WTC11 (cell line): ENCODE results near the gene CHIT1. TPM values are rescaled to one million over a fixed set of nuclear protein-coding genes. Genes with fewer than 3 reads are reported as not detected.
A peak's percentile ranks its signal among the peaks of the same experiment; 100 is the strongest.

Source experiments
- ATAC-seq: fragments of 200-7000 bp; cut with Tn5 transposase; 2 replicates; pipeline ENCODE4 v1.10.0; 2021; ENCODE audit warnings: mild to moderate bottlenecking, moderate library complexity
- CTCF ChIA-PET: fragments of 300-600 bp; sonication (Branson Sonifier 250); formaldehyde crosslinking; loops from one replicate; lab custom pipeline; 2021; ENCODE audit warnings: antibody characterized with exemption; lab: Charles Lee
- POLR2A ChIA-PET: fragments of 350-600 bp; sonication (Branson Sonifier 250); formaldehyde crosslinking; loops from one replicate; lab custom pipeline; 2021; ENCODE audit warnings: antibody characterized with exemption; lab: Charles Lee
- DNase-seq: peaks from one replicate; pipeline ENCODE4 v3.0.0; 2021; ENCODE audit warnings: low spot score
- H3K27ac Mint-ChIP-seq: 2 replicates; pipeline ENCODE4 v1.8.0; 2021; ENCODE audit warnings: mixed read lengths
- H3K27me3 Mint-ChIP-seq: 2 replicates; pipeline ENCODE4 v1.8.0; 2021; ENCODE audit warnings: low read depth, mild to moderate bottlenecking, moderate library complexity, mixed read lengths
- H3K36me3 Mint-ChIP-seq: 2 replicates; pipeline ENCODE4 v1.8.0; 2021; ENCODE audit warnings: mixed read lengths
- H3K4me1 Mint-ChIP-seq: 2 replicates; pipeline ENCODE4 v1.8.0; 2022; ENCODE audit warnings: mixed read lengths
- H3K4me3 Mint-ChIP-seq: 2 replicates; pipeline ENCODE4 v1.8.0; 2021; ENCODE audit warnings: mild to moderate bottlenecking, moderate library complexity, mixed read lengths
- H3K9me3 Mint-ChIP-seq: 2 replicates; pipeline ENCODE4 v1.8.0; 2021; ENCODE audit warnings: mixed read lengths
- CBFB ChIP-seq: sonication (generic); formaldehyde crosslinking; IDR thresholded peaks from 2 replicates; pipeline ENCODE4 v1.8.1; 2022; ENCODE audit warnings: mild to moderate bottlenecking, low read depth, missing genetic modification reagents
- ERG ChIP-seq: fragments of 250-450 bp; sonication (Bioruptor Pico); IDR thresholded peaks from 2 replicates; pipeline ENCODE4 v1.8.0; 2021; ENCODE audit warnings: mild to moderate bottlenecking
- FOXP1 ChIP-seq: sonication (generic); formaldehyde crosslinking; IDR thresholded peaks from 2 replicates; pipeline ENCODE4 v1.8.0; 2022; ENCODE audit warnings: missing genetic modification reagents, mild to moderate bottlenecking, moderate library complexity, borderline replicate concordance
- GABPB1 ChIP-seq: sonication (generic); formaldehyde crosslinking; IDR thresholded peaks from 2 replicates; pipeline ENCODE4 v1.8.1; 2023; ENCODE audit warnings: mild to moderate bottlenecking, missing genetic modification reagents
- GTF2I ChIP-seq: fragments of 250-450 bp; sonication (Bioruptor Pico); conservative IDR thresholded peaks from 2 replicates; pipeline ENCODE4 v1.4.0; 2021; ENCODE audit warnings: mild to moderate bottlenecking
- JAZF1 ChIP-seq: fragments of 250-450 bp; sonication (Bioruptor Pico); IDR thresholded peaks from 2 replicates; pipeline ENCODE4 v1.9.0; 2021; ENCODE audit warnings: moderate library complexity, mild to moderate bottlenecking, inconsistent platforms
- KAT7 ChIP-seq: sonication (generic); formaldehyde crosslinking; IDR thresholded peaks from 2 replicates; pipeline ENCODE4 v1.8.1; 2023; ENCODE audit warnings: missing genetic modification reagents, mild to moderate bottlenecking, borderline replicate concordance
- MYBL2 ChIP-seq: sonication (generic); formaldehyde crosslinking; IDR thresholded peaks from 2 replicates; pipeline ENCODE4 v1.8.1; 2023; ENCODE audit warnings: mild to moderate bottlenecking, moderate library complexity, missing genetic modification reagents
- NFE2L1 ChIP-seq: sonication (generic); formaldehyde crosslinking; IDR thresholded peaks from 2 replicates; pipeline ENCODE4 v1.8.1; 2023; ENCODE audit warnings: missing genetic modification reagents
- TEAD4 ChIP-seq: sonication (generic); formaldehyde crosslinking; IDR thresholded peaks from 2 replicates; pipeline ENCODE4 v1.8.0; 2022; ENCODE audit warnings: mild to moderate bottlenecking, missing genetic modification reagents
- ZNF121 ChIP-seq: sonication (generic); formaldehyde crosslinking; IDR thresholded peaks from 2 replicates; pipeline ENCODE4 v1.8.0; 2023; ENCODE audit warnings: missing genetic modification reagents
- ZNF396 ChIP-seq: fragments of 250-450 bp; sonication (Bioruptor Pico); IDR thresholded peaks from 2 replicates; pipeline ENCODE4 v1.8.0; 2021; ENCODE audit warnings: mild to moderate bottlenecking, moderate library complexity, borderline replicate concordance
- ZNF416 ChIP-seq: fragments of 250-450 bp; sonication (Bioruptor Pico); IDR thresholded peaks from 2 replicates; pipeline ENCODE4 v1.9.0; 2021; ENCODE audit warnings: mild to moderate bottlenecking, inconsistent platforms
- ZNF512 ChIP-seq: sonication (generic); formaldehyde crosslinking; IDR thresholded peaks from 2 replicates; pipeline ENCODE4 v1.8.1; 2022; ENCODE audit warnings: missing genetic modification reagents, borderline replicate concordance
- total RNA-seq: library from RNA; stranded (reverse); gene quantifications from 3 replicates; pipeline ENCODE4 v1.2.3, GENCODE V29; 2021
- TF ChIP-seq, protein P1 (sequence below): sonication (generic); formaldehyde crosslinking; IDR thresholded peaks from 2 replicates; pipeline ENCODE4 v1.8.0; 2023; ENCODE audit warnings: missing genetic modification reagents, mild to moderate bottlenecking, borderline replicate concordance

Gene CHIT1
- total RNA-seq, 1 experiment from 2014 or later, result 0.15 TPM

- no peak overlapping the region for H3K27ac Mint-ChIP-seq
Measured at GRCh38 chr1:203272633-203273205, 43.2 kb upstream of the CHIT1 start.

GRCh38 chr1:203271962-203272632 lies 42.6 kb upstream of the CHIT1 start:
- POLR2A ChIA-PET, result interaction anchor here (1.7 kb wide), 1 partner anchor 19 kb away, joined by 5 read pairs; no protein-coding TSS in a partner anchor
- Mint-ChIP-seq H3K9me3 (no peaks in the 10 kb centered on the region), H3K4me3 (no peak overlapping the region), H3K4me1 (peaks cover 15% of the 10 kb centered on the region), H3K27ac (no peak overlapping the region), H3K36me3 (no peaks in the 10 kb centered on the region), H3K27me3 (peaks cover 40% of the 10 kb centered on the region)
- CTCF ChIA-PET, result interaction anchor here (0.7 to 11.3 kb wide), 13 partner anchors 16 to 229 kb away, joined by 3 to 369 read pairs (median 12); partner anchors contain the start of gene BTG2
- DNase-seq (no peak), ATAC-seq (no peak)
- TF ChIP-seq TEAD4 (CRISPR knock-in tag) (no peak), JAZF1 (CRISPR knock-in tag) (no peak), ERG (CRISPR knock-in tag) (no peak), CBFB (CRISPR knock-in tag) (no peak), KAT7 (CRISPR knock-in tag) (no peak), ZNF512 (no peak), GTF2I (CRISPR knock-in tag) (no peak), ZNF416 (CRISPR knock-in tag) (no peak), GABPB1 (CRISPR knock-in tag) (no peak), ZNF121 (CRISPR knock-in tag) (no peak), MYBL2 (CRISPR knock-in tag) (no peak), FOXP1 (no peak), ZNF396 (CRISPR knock-in tag) (no peak)
- TF ChIP-seq, protein P1, sequence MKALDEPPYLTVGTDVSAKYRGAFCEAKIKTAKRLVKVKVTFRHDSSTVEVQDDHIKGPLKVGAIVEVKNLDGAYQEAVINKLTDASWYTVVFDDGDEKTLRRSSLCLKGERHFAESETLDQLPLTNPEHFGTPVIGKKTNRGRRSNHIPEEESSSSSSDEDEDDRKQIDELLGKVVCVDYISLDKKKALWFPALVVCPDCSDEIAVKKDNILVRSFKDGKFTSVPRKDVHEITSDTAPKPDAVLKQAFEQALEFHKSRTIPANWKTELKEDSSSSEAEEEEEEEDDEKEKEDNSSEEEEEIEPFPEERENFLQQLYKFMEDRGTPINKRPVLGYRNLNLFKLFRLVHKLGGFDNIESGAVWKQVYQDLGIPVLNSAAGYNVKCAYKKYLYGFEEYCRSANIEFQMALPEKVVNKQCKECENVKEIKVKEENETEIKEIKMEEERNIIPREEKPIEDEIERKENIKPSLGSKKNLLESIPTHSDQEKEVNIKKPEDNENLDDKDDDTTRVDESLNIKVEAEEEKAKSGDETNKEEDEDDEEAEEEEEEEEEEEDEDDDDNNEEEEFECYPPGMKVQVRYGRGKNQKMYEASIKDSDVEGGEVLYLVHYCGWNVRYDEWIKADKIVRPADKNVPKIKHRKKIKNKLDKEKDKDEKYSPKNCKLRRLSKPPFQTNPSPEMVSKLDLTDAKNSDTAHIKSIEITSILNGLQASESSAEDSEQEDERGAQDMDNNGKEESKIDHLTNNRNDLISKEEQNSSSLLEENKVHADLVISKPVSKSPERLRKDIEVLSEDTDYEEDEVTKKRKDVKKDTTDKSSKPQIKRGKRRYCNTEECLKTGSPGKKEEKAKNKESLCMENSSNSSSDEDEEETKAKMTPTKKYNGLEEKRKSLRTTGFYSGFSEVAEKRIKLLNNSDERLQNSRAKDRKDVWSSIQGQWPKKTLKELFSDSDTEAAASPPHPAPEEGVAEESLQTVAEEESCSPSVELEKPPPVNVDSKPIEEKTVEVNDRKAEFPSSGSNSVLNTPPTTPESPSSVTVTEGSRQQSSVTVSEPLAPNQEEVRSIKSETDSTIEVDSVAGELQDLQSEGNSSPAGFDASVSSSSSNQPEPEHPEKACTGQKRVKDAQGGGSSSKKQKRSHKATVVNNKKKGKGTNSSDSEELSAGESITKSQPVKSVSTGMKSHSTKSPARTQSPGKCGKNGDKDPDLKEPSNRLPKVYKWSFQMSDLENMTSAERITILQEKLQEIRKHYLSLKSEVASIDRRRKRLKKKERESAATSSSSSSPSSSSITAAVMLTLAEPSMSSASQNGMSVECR (CRISPR knock-in tag), result no peak

More at GRCh38 chr1:203272633-203273205, 43.2 kb upstream of the CHIT1 start:
- H3K27me3 Mint-ChIP-seq, result peaks cover 44% of the 10 kb centered on the region
- TF ChIP-seq NFE2L1 (CRISPR knock-in tag) (no peak), FOXP1 (0 out of 2 replicates have a peak, but pooled peaks have one; percentile 5)
- ATAC-seq (no peak), DNase-seq (no peak)
- POLR2A ChIA-PET, result interaction anchor here (0.5 to 0.8 kb wide), 4 partner anchors 32 to 155 kb away, joined by 3 to 5 read pairs (median 3); partner anchors contain the start of gene BTG2
- no peaks in the 10 kb centered on the region for H3K36me3 Mint-ChIP-seq
- peak overlapping the region; percentile 59; the same call in 1 of the 2 replicates for H3K4me3 Mint-ChIP-seq
- H3K9me3 Mint-ChIP-seq, result no peaks in the 10 kb centered on the region
- CTCF ChIA-PET, result interaction anchor here (0.5 to 11.3 kb wide), 64 partner anchors 8 to 1791 kb away, joined by 3 to 369 read pairs (median 4); partner anchors contain the start of genes ADORA1, BTG2, LMOD1 and MYOG
- H3K4me1 Mint-ChIP-seq, result peaks cover 13% of the 10 kb centered on the region
